Measurements from ENCODE around the gene SAE1. TPM values are rescaled to one million over a fixed set of nuclear protein-coding genes. Genes with fewer than 3 reads are reported as not detected.

SAE1 gene
- total RNA-seq, 1 donor from 2014 or later = 305 TPM

GRCh38 chr19:47110521-47111005 lies 20.1 kb upstream of the SAE1 start:
- peak; percentile 38 for DNase-seq (ENCODE audit: low spot score)
- Histone ChIP-seq H2AFZ (replicated peaks) (no peak overlapping the region), H3K27me3 (no peaks in the 10 kb centered on the region), H3K4me1 (peaks cover 27% of the 10 kb centered on the region), H3F3A (ENCODE audit: low read depth) (peaks cover 35% of the 10 kb centered on the region), H3K9ac (peak overlapping the region; percentile 99), H3K4me3 (peak overlapping the region; percentile 97), H3K36me3 (no peaks in the 10 kb centered on the region), H3K27ac (peak overlapping the region; percentile 99), H4K20me1 (ENCODE audit: low read depth) (peaks cover 12% of the 10 kb centered on the region), H3K79me2 (ENCODE audit: low read depth) (peaks cover 67% of the 10 kb centered on the region), H3K9me3 (ENCODE audit: low read depth) (no peaks in the 10 kb centered on the region), H3K4me2 (peak overlapping the region; percentile 88)
- H3K36me3 Mint-ChIP-seq = peaks cover 14% of the 10 kb centered on the region
- peak overlapping the region; percentile 99 for H3K27ac Mint-ChIP-seq
- peaks cover 60% of the 10 kb centered on the region for H3K4me1 Mint-ChIP-seq
- H3K27me3 Mint-ChIP-seq (ENCODE audit: insufficient read depth, low read depth) = peaks cover 2% of the 10 kb centered on the region
- H3K4me3 Mint-ChIP-seq = peak overlapping the region; percentile 97
- H3K9me3 Mint-ChIP-seq = no peaks in the 10 kb centered on the region
- TF ChIP-seq CTCF (IDR thresholded peaks at IDR 0.05) = no peak
- TF ChIP-seq EZH2phosphoT487 (IDR thresholded peaks at IDR 0.05) = no peak
- TF ChIP-seq EZH2 (IDR thresholded peaks at IDR 0.05) = no peak

GRCh38 chr19:47111006-47111621 lies 19.5 kb upstream of the SAE1 start:
- H3K4me1 Mint-ChIP-seq = peaks cover 54% of the 10 kb centered on the region
- H3K27ac Mint-ChIP-seq = peak overlapping the region; percentile 99
- Histone ChIP-seq H3K4me1 (peaks cover 27% of the 10 kb centered on the region), H3K9ac (peak overlapping the region; percentile 99), H3F3A (ENCODE audit: low read depth) (peaks cover 35% of the 10 kb centered on the region), H3K79me2 (ENCODE audit: low read depth) (peaks cover 62% of the 10 kb centered on the region), H2AFZ (replicated peaks) (no peak overlapping the region), H3K4me2 (peak overlapping the region; percentile 88), H3K9me3 (ENCODE audit: low read depth) (no peaks in the 10 kb centered on the region), H3K36me3 (no peaks in the 10 kb centered on the region), H4K20me1 (ENCODE audit: low read depth) (peaks cover 7% of the 10 kb centered on the region), H3K27me3 (no peaks in the 10 kb centered on the region), H3K4me3 (peak overlapping the region; percentile 97), H3K27ac (peak overlapping the region; percentile 99)
- H3K27me3 Mint-ChIP-seq (ENCODE audit: insufficient read depth, low read depth) = peaks cover 2% of the 10 kb centered on the region
- peaks cover 10% of the 10 kb centered on the region for H3K36me3 Mint-ChIP-seq
- no peak for TF ChIP-seq EZH2 (IDR thresholded peaks at IDR 0.05)
- TF ChIP-seq CTCF (IDR thresholded peaks at IDR 0.05) = no peak
- no peak for TF ChIP-seq EZH2phosphoT487 (IDR thresholded peaks at IDR 0.05)
- H3K9me3 Mint-ChIP-seq = no peaks in the 10 kb centered on the region
- DNase-seq (ENCODE audit: low spot score) = peak; percentile 34
- H3K4me3 Mint-ChIP-seq = peak overlapping the region; percentile 97

GRCh38 chr19:47111682-47112165 lies 18.9 kb upstream of the SAE1 start:
- Histone ChIP-seq H3K4me1 (peaks cover 27% of the 10 kb centered on the region), H3K4me2 (peak overlapping the region; percentile 88), H4K20me1 (ENCODE audit: low read depth) (peaks cover under 1% of the 10 kb centered on the region), H3K27me3 (no peaks in the 10 kb centered on the region), H3K9me3 (ENCODE audit: low read depth) (no peaks in the 10 kb centered on the region), H3K36me3 (no peaks in the 10 kb centered on the region), H2AFZ (replicated peaks) (no peak overlapping the region), H3F3A (ENCODE audit: low read depth) (peaks cover 35% of the 10 kb centered on the region), H3K79me2 (ENCODE audit: low read depth) (peaks cover 56% of the 10 kb centered on the region), H3K9ac (peak overlapping the region; percentile 99), H3K4me3 (peak overlapping the region; percentile 97), H3K27ac (peak overlapping the region; percentile 99)
- H3K27me3 Mint-ChIP-seq (ENCODE audit: insufficient read depth, low read depth) = peaks cover 5% of the 10 kb centered on the region
- H3K4me3 Mint-ChIP-seq = peak overlapping the region; percentile 97
- peaks cover 50% of the 10 kb centered on the region for H3K4me1 Mint-ChIP-seq
- H3K27ac Mint-ChIP-seq = peak overlapping the region; percentile 99
- no peak for DNase-seq (ENCODE audit: low spot score)
- TF ChIP-seq CTCF (IDR thresholded peaks at IDR 0.05) = no peak
- no peak for TF ChIP-seq EZH2phosphoT487 (IDR thresholded peaks at IDR 0.05)
- no peak for TF ChIP-seq EZH2 (IDR thresholded peaks at IDR 0.05)
- peaks cover 10% of the 10 kb centered on the region for H3K36me3 Mint-ChIP-seq
- no peaks in the 10 kb centered on the region for H3K9me3 Mint-ChIP-seq
